ENCODE measurements around the gene FAM89B. TPM values are rescaled to one million over a fixed set of nuclear protein-coding genes. Genes with fewer than 3 reads are reported as not detected.
A peak's percentile ranks its signal among the peaks of the same experiment; 100 is the strongest.

FAM89B gene
- total RNA-seq, 2 donors from 2014 or later, result 53.3 to 127 TPM

GRCh38 chr11:65541093-65541982, 31.0 kb upstream of the FAM89B start:
- DNase-seq (ENCODE audit: low spot score), result no peak
- Histone ChIP-seq H3K4me1 (ENCODE audit: control insufficient read depth in 1 of 2, low read depth in 2 of 2) (peaks cover 10 to 26% of the 10 kb centered on the region in 2 donors), H3K9me3 (no peaks in the 10 kb centered on the region), H3K27ac (peak overlapping the region; percentile 79), H3K27me3 (replicated peaks; ENCODE audit: insufficient read depth) (no peaks in the 10 kb centered on the region), H3K36me3 (peaks cover 38% of the 10 kb centered on the region), H3K4me3 (peak overlapping the region; percentile 71)
- ATAC-seq (ENCODE audit: insufficient number of reproducible peaks, low FRiP score, low read depth), result no peak
- TF ChIP-seq CTCF (IDR thresholded peaks at IDR 0.05), result no peak

- ATAC-seq (ENCODE audit: insufficient number of reproducible peaks, low FRiP score, low read depth) (no peak), DNase-seq (ENCODE audit: low spot score) (no peak)
- Histone ChIP-seq H3K36me3 (peaks cover 46% of the 10 kb centered on the region), H3K27me3 (replicated peaks; ENCODE audit: insufficient read depth) (no peaks in the 10 kb centered on the region), H3K27ac (peak overlapping the region in 1 of 2 donors; percentile 22), H3K9me3 (no peaks in the 10 kb centered on the region), H3K4me3 (no peak overlapping the region), H3K4me1 (ENCODE audit: control insufficient read depth in 1 of 2, low read depth in 2 of 2) (peaks cover 10 to 26% of the 10 kb centered on the region in 2 donors)
- TF ChIP-seq CTCF (IDR thresholded peaks at IDR 0.05), result no peak
Observed at GRCh38 chr11:65542738-65543390, 29.5 kb upstream of the FAM89B start.

- Histone ChIP-seq H3K9me3 (no peaks in the 10 kb centered on the region), H3K27me3 (replicated peaks; ENCODE audit: insufficient read depth) (no peaks in the 10 kb centered on the region), H3K27ac (no peak overlapping the region), H3K36me3 (peaks cover 47% of the 10 kb centered on the region), H3K4me3 (no peak overlapping the region), H3K4me1 (ENCODE audit: control insufficient read depth in 1 of 2, low read depth in 2 of 2) (peaks cover 8 to 13% of the 10 kb centered on the region in 2 donors)
- no peak for ATAC-seq (ENCODE audit: insufficient number of reproducible peaks, low FRiP score, low read depth)
- no peak for DNase-seq (ENCODE audit: low spot score)
- no peak for TF ChIP-seq CTCF (IDR thresholded peaks at IDR 0.05)
Observed at GRCh38 chr11:65545853-65546216, 26.5 kb upstream of the FAM89B start.

GRCh38 chr11:65546217-65546958, 25.9 kb upstream of the FAM89B start:
- H3K36me3 ChIP-seq, result peaks cover 51% of the 10 kb centered on the region
- TF ChIP-seq CTCF (IDR thresholded peaks at IDR 0.05), result no peak

More at GRCh38 chr11:65546217-65546958, 25.9 kb upstream of the FAM89B start:
- no peaks in the 10 kb centered on the region for H3K27me3 ChIP-seq (replicated peaks; ENCODE audit: insufficient read depth)
- peak overlapping the region in 1 of 2 donors; percentile 12 for H3K27ac ChIP-seq
- H3K4me1 ChIP-seq (ENCODE audit: control insufficient read depth in 1 of 2, low read depth in 2 of 2), result peaks cover 4 to 8% of the 10 kb centered on the region in 2 donors
- DNase-seq (ENCODE audit: low spot score) (no peak), ATAC-seq (ENCODE audit: insufficient number of reproducible peaks, low FRiP score, low read depth) (no peak)
- peak overlapping the region; percentile 50 for H3K4me3 ChIP-seq
- H3K9me3 ChIP-seq, result no peaks in the 10 kb centered on the region
